SK-N-SH (cell line): ENCODE results near the gene LGR4.

Experiments used
- EZH2phosphoT487 ChIP-seq: fragments of 200-600 bp; sonication (generic); IDR thresholded peaks from 2 replicates; pipeline ENCODE4 v1.6.1; 2017; ENCODE audit warnings: low read depth, mixed run types, mild to moderate bottlenecking, antibody characterized with exemption, moderate library complexity, borderline replicate concordance
- FOSL2 ChIP-seq: IDR thresholded peaks from 2 replicates; pipeline ENCODE4 v1.4.0; 2012; ENCODE audit warnings: low read depth, mild to moderate bottlenecking, moderate library complexity, borderline replicate concordance
- FOXM1 ChIP-seq: IDR thresholded peaks from 2 replicates; pipeline ENCODE4 v1.4.0; 2012; ENCODE audit warnings: low read depth, mild to moderate bottlenecking
- NRF1 ChIP-seq: IDR thresholded peaks from 2 replicates; pipeline ENCODE4 v1.6.1; 2012; ENCODE audit warnings: low read depth, mild to moderate bottlenecking, low read length
- TF ChIP-seq, protein P1 (sequence below): IDR thresholded peaks from 2 replicates; pipeline ENCODE4 v1.4.0; 2012; ENCODE audit warnings: low read depth, borderline replicate concordance
- TF ChIP-seq, protein P2 (sequence below): fragments of 200-600 bp; sonication (generic); IDR thresholded peaks from 2 replicates; pipeline ENCODE4 v1.6.1; 2017; ENCODE audit warnings: antibody characterized with exemption, mild to moderate bottlenecking, moderate library complexity

DNA sequence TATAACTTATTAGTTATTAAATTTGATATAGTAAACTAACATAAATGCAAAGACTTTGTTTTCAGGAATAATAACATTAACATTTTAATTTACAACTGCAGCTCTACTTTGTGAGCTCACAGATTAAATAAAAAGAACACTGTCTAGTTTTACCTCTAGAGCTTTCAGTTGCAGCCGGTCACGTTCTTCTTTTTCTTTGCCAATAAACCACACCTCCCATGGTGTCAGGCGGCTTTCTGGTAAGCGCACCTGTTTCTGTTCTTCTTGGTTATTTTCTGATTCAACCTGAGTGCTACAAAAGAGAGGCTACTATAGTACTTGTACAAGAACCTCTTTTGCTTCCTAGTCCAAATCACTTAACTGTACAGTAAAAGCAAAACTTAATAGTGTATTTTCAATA, 115.3 kb downstream of the LGR4 start:
- TF ChIP-seq FOXM1: no peak
- TF ChIP-seq EZH2phosphoT487: no peak
- TF ChIP-seq NRF1: no peak
- TF ChIP-seq, protein P1, sequence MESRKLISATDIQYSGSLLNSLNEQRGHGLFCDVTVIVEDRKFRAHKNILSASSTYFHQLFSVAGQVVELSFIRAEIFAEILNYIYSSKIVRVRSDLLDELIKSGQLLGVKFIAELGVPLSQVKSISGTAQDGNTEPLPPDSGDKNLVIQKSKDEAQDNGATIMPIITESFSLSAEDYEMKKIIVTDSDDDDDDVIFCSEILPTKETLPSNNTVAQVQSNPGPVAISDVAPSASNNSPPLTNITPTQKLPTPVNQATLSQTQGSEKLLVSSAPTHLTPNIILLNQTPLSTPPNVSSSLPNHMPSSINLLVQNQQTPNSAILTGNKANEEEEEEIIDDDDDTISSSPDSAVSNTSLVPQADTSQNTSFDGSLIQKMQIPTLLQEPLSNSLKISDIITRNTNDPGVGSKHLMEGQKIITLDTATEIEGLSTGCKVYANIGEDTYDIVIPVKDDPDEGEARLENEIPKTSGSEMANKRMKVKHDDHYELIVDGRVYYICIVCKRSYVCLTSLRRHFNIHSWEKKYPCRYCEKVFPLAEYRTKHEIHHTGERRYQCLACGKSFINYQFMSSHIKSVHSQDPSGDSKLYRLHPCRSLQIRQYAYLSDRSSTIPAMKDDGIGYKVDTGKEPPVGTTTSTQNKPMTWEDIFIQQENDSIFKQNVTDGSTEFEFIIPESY: no peak
- TF ChIP-seq, protein P2, sequence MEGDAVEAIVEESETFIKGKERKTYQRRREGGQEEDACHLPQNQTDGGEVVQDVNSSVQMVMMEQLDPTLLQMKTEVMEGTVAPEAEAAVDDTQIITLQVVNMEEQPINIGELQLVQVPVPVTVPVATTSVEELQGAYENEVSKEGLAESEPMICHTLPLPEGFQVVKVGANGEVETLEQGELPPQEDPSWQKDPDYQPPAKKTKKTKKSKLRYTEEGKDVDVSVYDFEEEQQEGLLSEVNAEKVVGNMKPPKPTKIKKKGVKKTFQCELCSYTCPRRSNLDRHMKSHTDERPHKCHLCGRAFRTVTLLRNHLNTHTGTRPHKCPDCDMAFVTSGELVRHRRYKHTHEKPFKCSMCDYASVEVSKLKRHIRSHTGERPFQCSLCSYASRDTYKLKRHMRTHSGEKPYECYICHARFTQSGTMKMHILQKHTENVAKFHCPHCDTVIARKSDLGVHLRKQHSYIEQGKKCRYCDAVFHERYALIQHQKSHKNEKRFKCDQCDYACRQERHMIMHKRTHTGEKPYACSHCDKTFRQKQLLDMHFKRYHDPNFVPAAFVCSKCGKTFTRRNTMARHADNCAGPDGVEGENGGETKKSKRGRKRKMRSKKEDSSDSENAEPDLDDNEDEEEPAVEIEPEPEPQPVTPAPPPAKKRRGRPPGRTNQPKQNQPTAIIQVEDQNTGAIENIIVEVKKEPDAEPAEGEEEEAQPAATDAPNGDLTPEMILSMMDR: no peak
- no peak for TF ChIP-seq FOSL2
